K562 (cell line): ENCODE measurements around the gene KIAA0319L. TPM values are rescaled to one million over a fixed set of nuclear protein-coding genes. Genes with fewer than 3 reads are reported as not detected.

Experiments used
- ATAC-seq: fragments of 200-7000 bp; cut with Tn5 transposase; 3 replicates; pipeline ENCODE4 v1.9.1; 2020; ENCODE audit warnings: moderate library complexity
- BruUV-seq: library from RNA; stranded (reverse); fragments of 400-500 nt; replicated peaks from 2 replicates; lab custom pipeline; 2021; lab: Mats Ljungman, UMichigan
- CTCF ChIA-PET: fragments of 300-600 bp; formaldehyde crosslinking; extraction: SDS; loops from one replicate; lab custom pipeline; 2021; ENCODE audit warnings: low intra/inter-chr PET ratio; lab: Yijun Ruan, JAX
- POLR2A ChIA-PET: fragments of 300-600, 350-650 bp; sonication (Branson Sonifier 250); formaldehyde crosslinking; extraction: SDS; loops from one replicate; lab custom pipeline; 2021; ENCODE audit warnings: antibody characterized with exemption, inconsistent platforms; lab: Yijun Ruan, JAX
- DNase-seq, 4 experiments: peaks; one replicate each; pipeline versions ENCODE4 v3.0.0 to v3.0.0-alpha.2; 2011 to 2018; ENCODE audit warnings: low spot score in 3 of 4, mixed read lengths in 3 of 4; ENCODE audit errors: extremely low read depth in 1 of 4
- FAIRE-seq: peaks from 2 replicates; lab custom pipeline; 2011; peaks lifted over from hg19 to GRCh38; lab: Jason Lieb, UNC
- H2AFZ ChIP-seq: 2 replicates; pipeline ENCODE4 v1.6.0; 2011; ENCODE audit warnings: low read depth, low read length, control low read depth, inconsistent platforms
- H3K27ac ChIP-seq: fragments of 200-600 bp; 3 replicates; pipeline ENCODE4 v1.8.0; 2011; ENCODE audit warnings: low read depth, mild to moderate bottlenecking, control low read depth, inconsistent platforms, low read length, moderate library complexity, mixed read lengths; ENCODE audit errors: extremely low read depth
- H3K27me3 ChIP-seq, 2 experiments: fragments of 300-600 bp in 1 of 2; 2 replicates in 1 of 2; 3 replicates in 1 of 2; pipeline versions ENCODE4 v1.6.0 to v1.8.0; 2011; ENCODE audit warnings: inconsistent platforms in 2 of 2, low read length in 2 of 2, mild to moderate bottlenecking in 1 of 2, mixed read lengths in 1 of 2, moderate library complexity in 1 of 2; ENCODE audit not compliant: control insufficient read depth in 2 of 2, insufficient read depth in 2 of 2
- H3K36me3 ChIP-seq: fragments of 300-600 bp; 3 replicates; pipeline ENCODE4 v1.8.0; 2011; ENCODE audit warnings: mild to moderate bottlenecking, low read length, inconsistent platforms; ENCODE audit not compliant: control insufficient read depth, insufficient read depth
- H3K4me1 ChIP-seq, 2 experiments: fragments of 200-600 bp in 1 of 2; replicated peaks in 1 of 2; 2 replicates in 1 of 2; 3 replicates in 1 of 2; pipeline versions ENCODE4 v1.5.1 to v1.8.0; 2011; ENCODE audit warnings: inconsistent platforms in 2 of 2, low read length in 2 of 2, mild to moderate bottlenecking in 1 of 2, mixed read lengths in 1 of 2, moderate library complexity in 1 of 2; ENCODE audit not compliant: control insufficient read depth in 2 of 2, insufficient read depth in 2 of 2
- H3K4me2 ChIP-seq: 2 replicates; pipeline ENCODE4 v1.6.1; 2011; ENCODE audit warnings: low read length, control low read depth, inconsistent platforms, mixed read lengths; ENCODE audit not compliant: insufficient read depth
- H3K4me3 ChIP-seq: fragments of 200-600 bp; sonication (generic), shearing (Covaris generic); 2 replicates; pipeline ENCODE4 v1.5.1; 2016; ENCODE audit warnings: control low read depth, inconsistent platforms
- H3K79me2 ChIP-seq: fragments of 200-600 bp; 3 replicates; pipeline ENCODE4 v1.8.0; 2011; ENCODE audit warnings: low read length, inconsistent platforms; ENCODE audit not compliant: control insufficient read depth, insufficient read depth
- H3K9ac ChIP-seq, 2 experiments: 2 replicates each; pipeline versions ENCODE4 v1.6.0 to v1.6.1; 2011; ENCODE audit warnings: low read depth in 2 of 2, low read length in 2 of 2, control low read depth in 1 of 2, inconsistent platforms in 1 of 2, mild to moderate bottlenecking in 1 of 2, mixed read lengths in 1 of 2; ENCODE audit not compliant: insufficient read depth in 1 of 2
- H3K9me1 ChIP-seq: one replicate; pipeline ENCODE4 v1.6.0; 2011; ENCODE audit warnings: inconsistent platforms, mild to moderate bottlenecking, low read length, moderate library complexity; ENCODE audit not compliant: control insufficient read depth, insufficient read depth
- H3K9me3 ChIP-seq: replicated peaks from 2 replicates; pipeline ENCODE4 v1.5.1; 2011; ENCODE audit warnings: low read depth, low read length, inconsistent platforms; ENCODE audit not compliant: control insufficient read depth, insufficient read depth
- H4K20me1 ChIP-seq: replicated peaks from 2 replicates; pipeline ENCODE4 v1.6.1; 2011; ENCODE audit warnings: low read length, inconsistent platforms, mixed read lengths; ENCODE audit not compliant: control insufficient read depth, insufficient read depth
- ARID3A ChIP-seq: IDR thresholded peaks from 2 replicates; pipeline ENCODE4 v1.6.1; 2012; ENCODE audit warnings: low read depth, low read length, improper control_type of control experiment, borderline replicate concordance
- CHAMP1 ChIP-seq: fragments of 450-650 bp; IDR thresholded peaks from 2 replicates; pipeline ENCODE4 v1.6.1; 2016; ENCODE audit warnings: mild to moderate bottlenecking
- MCM7 ChIP-seq, 2 experiments: fragments of 450-650 bp; IDR thresholded peaks; 2 replicates each; pipeline ENCODE4 v1.6.1; 2016 to 2018
- MTA1 ChIP-seq: fragments of 450-650 bp; IDR thresholded peaks from 2 replicates; pipeline ENCODE4 v1.6.1; 2017; ENCODE audit warnings: borderline replicate concordance
- POLR2B ChIP-seq: fragments of 450-650 bp; IDR thresholded peaks from 2 replicates; pipeline ENCODE4 v1.6.1; 2018; ENCODE audit warnings: low read depth; ENCODE audit not compliant: partially characterized antibody
- RBFOX2 ChIP-seq: fragments of 200-400 bp; formaldehyde crosslinking; IDR thresholded peaks from 2 replicates; pipeline ENCODE4 v1.6.1; 2017; ENCODE audit warnings: low read depth, mild to moderate bottlenecking, low read length, moderate library complexity
- TOE1 ChIP-seq, 2 experiments: fragments of 450-650 bp in 1 of 2; sonication (generic) in 1 of 2; formaldehyde crosslinking in 1 of 2; IDR thresholded peaks; 2 replicates each; pipeline versions ENCODE4 v1.7.1 to v1.8.0; 2016 to 2022; ENCODE audit warnings: borderline replicate concordance in 2 of 2, mild to moderate bottlenecking in 2 of 2, antibody characterized with exemption in 1 of 2, inconsistent platforms in 1 of 2, low read depth in 1 of 2, missing genetic modification reagents in 1 of 2, moderate library complexity in 1 of 2
- ZNF253 ChIP-seq: fragments of 250-450 bp; sonication (Bioruptor Pico); conservative IDR thresholded peaks from 2 replicates; pipeline ENCODE4 v1.6.1; 2021; ENCODE audit warnings: mild to moderate bottlenecking
- ZNF507 ChIP-seq: conservative IDR thresholded peaks from 2 replicates; pipeline ENCODE4 v1.6.1; 2017; ENCODE audit warnings: missing genetic modification characterization, missing compliant biosample characterization
- ZNF764 ChIP-seq: fragments of 250-450 bp; sonication (Bioruptor Pico); IDR thresholded peaks from 2 replicates; pipeline ENCODE4 v1.4.0; 2020; ENCODE audit warnings: low read depth, mild to moderate bottlenecking, moderate library complexity
- WGBS: fragments of 100-300 bp; shearing (Covaris generic); methylation state at CpG from one replicate; pipeline ENCODE4 v1.1.6; 2016; ENCODE audit warnings: low coverage, mixed read lengths; ENCODE audit not compliant: insufficient coverage; ENCODE audit errors: missing lambda C conversion rate; 5-methylcytosine and 5-hydroxymethylcytosine counted together
- in situ Hi-C: fragments of 300-500 bp; cut with MboI; formaldehyde crosslinking; loops from 4 replicates; pipeline ENCODE4 v1.15.0; 2018; ENCODE audit warnings: inconsistent platforms, mixed read lengths
- intact Hi-C: fragments of 100-400 bp; cut with micrococcal nuclease; formaldehyde crosslinking; loops from 2 replicates; pipeline ENCODE4 v1.14.2; 2022
- polyA plus RNA-seq, 8 experiments: library from polyadenylated mRNA; depleted of rRNA in 4 of 8; stranded (reverse) in 5 of 8; unstranded in 3 of 8; fragments of >200 nt; fragmentation: Nextera tagmentation in 2 of 8; fragmentation: Illumina TruSeq in 1 of 8; extraction: Ambion mirVana in 2 of 8; extraction: Trizol in 1 of 8; gene quantifications; 2 replicates each; pipeline versions ENCODE4 v1.2.1 to v1.2.3, GENCODE V29; 2011 to 2014; ENCODE audit warnings: inconsistent platforms in 1 of 8, missing spikeins in 1 of 8
- total RNA-seq, 7 experiments: library from RNA; depleted of rRNA in 6 of 7; stranded (reverse); fragments of >200 nt in 6 of 7; fragmentation: Illumina TruSeq in 2 of 7; extraction: Trizol in 2 of 7; gene quantifications; 2 replicates each; pipeline versions ENCODE4 v1.2.1 to v1.2.3, GENCODE V29; 2011 to 2021; ENCODE audit warnings: low replicate concordance in 1 of 7

KIAA0319L gene
- total and polyA plus RNA-seq, 9 of the 15 experiments (the other 6 are each of a cell fraction or from before 2014, with no cell fraction given) = 2.4 to 51.7 (median 27.4) TPM

- WGBS = 36% methylated on average over 9 of the region's 9 CpGs
These were observed 10.8 kb upstream of the KIAA0319L start for GRCh38 chr1:35567947-35568558.

GRCh38 chr1:35565742-35566133 lies 8.5 kb upstream of the KIAA0319L start:
- Histone ChIP-seq H3K9me1 (no peaks in the 10 kb centered on the region), H3K79me2 (no peaks in the 10 kb centered on the region), H3K4me3 (no peak overlapping the region), H4K20me1 (peaks cover 23% of the 10 kb centered on the region; the same call in 1 of the 2 replicates), H3K27me3 (no peaks in the 10 kb centered on the region), H3K9ac (no peak overlapping the region; a peak in 1 of 4 replicates), H3K36me3 (peaks cover 48% of the 10 kb centered on the region; the same call in 2 of the 3 replicates), H3K9me3 (no peaks in the 10 kb centered on the region), H3K4me2 (no peak overlapping the region), H3K27ac (no peak overlapping the region), H3K4me1 (peaks cover 3 to 19% of the 10 kb centered on the region in 2 experiments; a peak in 2 of 5 replicates), H2AFZ (no peak overlapping the region)
- FAIRE-seq = no peak
- no TSS peak for BruUV-seq
- intact Hi-C loops = no loop called here
- no peak for TF ChIP-seq ARID3A
- no peak for TF ChIP-seq ZNF507 (tag)
- 0 out of 2 replicates have a peak, but pooled peaks have one; percentile 9 for TF ChIP-seq RBFOX2
- TF ChIP-seq CHAMP1 = no peak
- CTCF ChIA-PET = interaction anchor here (3.1 kb wide), 1 partner anchor 115 kb away, joined by 17 read pairs; no protein-coding TSS in a partner anchor
- POLR2A ChIA-PET = interaction anchor here (0.6 to 1.6 kb wide), 4 partner anchors 151 to 215 kb away, joined by 3 to 13 read pairs (median 4); no protein-coding TSS in a partner anchor
- DNase-seq = no peak
- ATAC-seq = no peak
- in situ Hi-C loops = loop anchor here (5.0 to 10.0 kb wide), 3 partner anchors 157 to 361 kb away; no protein-coding TSS in a partner anchor
- 91% methylated on average over 9 of the region's 11 CpGs for WGBS

More at GRCh38 chr1:35567947-35568558, 10.8 kb upstream of the KIAA0319L start:
- Histone ChIP-seq H3K9me3 (no peaks in the 10 kb centered on the region), H3K27me3 (peaks cover 3 to 18% of the 10 kb centered on the region in 2 experiments; a peak in 4 of 5 replicates), H3K9ac (no peak overlapping the region), H4K20me1 (peaks cover 23% of the 10 kb centered on the region; the same call in 1 of the 2 replicates), H3K4me3 (no peak overlapping the region), H3K4me2 (no peak overlapping the region), H3K4me1 (peaks cover 3 to 13% of the 10 kb centered on the region in 2 experiments; a peak in 2 of 5 replicates), H3K36me3 (peaks cover 25% of the 10 kb centered on the region; the same call in 1 of the 3 replicates), H3K27ac (no peak overlapping the region), H2AFZ (no peak overlapping the region), H3K9me1 (no peaks in the 10 kb centered on the region), H3K79me2 (no peaks in the 10 kb centered on the region)
- POLR2A ChIA-PET = interaction anchor here (0.6 to 1.8 kb wide), 8 partner anchors 8 to 160 kb away, joined by 3 to 16 read pairs (median 6); partner anchors contain the start of genes C1orf216, KIAA0319L and NCDN
- ATAC-seq = no peak
- in situ Hi-C loops = loop anchor here (5.0 to 10.0 kb wide), 3 partner anchors 154 to 363 kb away; no protein-coding TSS in a partner anchor
- DNase-seq = no peak
- TF ChIP-seq ZNF253 (CRISPR knock-in tag) (no peak), POLR2B (no peak), MTA1 (no peak), TOE1 (IDR thresholded peaks at IDR 0.05; ENCODE audit: borderline replicate concordance) (no peak), TOE1 (CRISPR knock-in tag; IDR thresholded peaks at IDR 0.05; ENCODE audit: borderline replicate concordance, low read depth) (no peak), MCM7 (IDR thresholded peaks at IDR 0.05) (no peak), ZNF764 (CRISPR knock-in tag) (no peak)
- intact Hi-C loops = no loop called here
- FAIRE-seq = no peak
- CTCF ChIA-PET = interaction anchor here (0.6 to 3.6 kb wide), 5 partner anchors 147 to 209 kb away, joined by 3 to 47 read pairs (median 11); no protein-coding TSS in a partner anchor
- BruUV-seq = no TSS peak
